ENCODE data around the gene MEF2A.
"Not testable (repeated sequence)": the region's sequence is repeated elsewhere in the genome, so short reads cannot be mapped to it uniquely, and the experiment has no call there.

MEF2A gene

DNA sequence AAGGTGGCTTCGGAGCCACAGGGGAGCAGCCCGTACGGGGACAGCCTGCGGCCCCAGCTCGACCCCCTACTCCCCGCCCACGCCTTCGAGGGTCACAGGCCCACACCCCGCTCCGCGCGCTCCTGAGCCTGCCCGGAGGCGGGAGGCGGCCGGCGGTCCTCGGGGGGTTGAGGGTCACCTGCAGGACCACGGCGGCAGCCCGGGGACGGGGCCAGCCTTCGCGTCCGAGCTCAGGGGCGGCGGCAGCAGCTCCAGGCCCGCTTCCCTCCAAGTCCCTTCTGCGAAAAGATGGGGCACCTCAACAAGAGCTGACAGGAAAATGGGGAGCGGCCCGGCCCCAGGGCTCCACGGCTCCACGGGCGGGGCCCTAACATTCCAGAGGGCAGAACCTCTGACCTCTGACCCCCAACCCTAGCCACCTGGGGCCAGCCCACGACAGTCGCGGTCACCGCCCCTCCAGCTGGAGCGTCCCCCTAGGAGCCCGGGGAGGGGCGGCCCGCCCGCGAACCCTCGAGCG lies 167.0 kb downstream of the MEF2A start:
- peak overlapping the region; percentile 77 for H3K9ac ChIP-seq (ENCODE audit: low read depth, low read length)
- H3K9me3 ChIP-seq (ENCODE audit: insufficient read depth, low read length, severe bottlenecking), result no peaks in the 10 kb centered on the region
- no peaks in the 10 kb centered on the region for H4K20me1 ChIP-seq (ENCODE audit: insufficient read depth, low read length)
- peak overlapping the region; percentile 94 for H3K4me2 ChIP-seq (ENCODE audit: insufficient read depth, low read length)
- H3K27me3 ChIP-seq (ENCODE audit: insufficient read depth, low read length, poor library complexity), result no peaks in the 10 kb centered on the region
- TF ChIP-seq, protein P1, sequence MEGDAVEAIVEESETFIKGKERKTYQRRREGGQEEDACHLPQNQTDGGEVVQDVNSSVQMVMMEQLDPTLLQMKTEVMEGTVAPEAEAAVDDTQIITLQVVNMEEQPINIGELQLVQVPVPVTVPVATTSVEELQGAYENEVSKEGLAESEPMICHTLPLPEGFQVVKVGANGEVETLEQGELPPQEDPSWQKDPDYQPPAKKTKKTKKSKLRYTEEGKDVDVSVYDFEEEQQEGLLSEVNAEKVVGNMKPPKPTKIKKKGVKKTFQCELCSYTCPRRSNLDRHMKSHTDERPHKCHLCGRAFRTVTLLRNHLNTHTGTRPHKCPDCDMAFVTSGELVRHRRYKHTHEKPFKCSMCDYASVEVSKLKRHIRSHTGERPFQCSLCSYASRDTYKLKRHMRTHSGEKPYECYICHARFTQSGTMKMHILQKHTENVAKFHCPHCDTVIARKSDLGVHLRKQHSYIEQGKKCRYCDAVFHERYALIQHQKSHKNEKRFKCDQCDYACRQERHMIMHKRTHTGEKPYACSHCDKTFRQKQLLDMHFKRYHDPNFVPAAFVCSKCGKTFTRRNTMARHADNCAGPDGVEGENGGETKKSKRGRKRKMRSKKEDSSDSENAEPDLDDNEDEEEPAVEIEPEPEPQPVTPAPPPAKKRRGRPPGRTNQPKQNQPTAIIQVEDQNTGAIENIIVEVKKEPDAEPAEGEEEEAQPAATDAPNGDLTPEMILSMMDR (IDR thresholded peaks at IDR 0.05; ENCODE audit: borderline replicate concordance, extremely low read depth, low read length, poor library complexity, severe bottlenecking), result no peak
- no peak for TF ChIP-seq EZH2 (IDR thresholded peaks at IDR 0.05; ENCODE audit: borderline replicate concordance, low read depth, low read length, severe bottlenecking)
- H2AFZ ChIP-seq (ENCODE audit: low read depth, low read length), result peak overlapping the region; percentile 76
- H3K4me1 ChIP-seq (ENCODE audit: insufficient read depth, low read length), result peaks cover 25% of the 10 kb centered on the region
- peaks cover 20% of the 10 kb centered on the region for H3K36me3 ChIP-seq (ENCODE audit: insufficient read depth, low read length)
- H3K79me2 ChIP-seq (ENCODE audit: insufficient read depth, low read length), result peaks cover 17% of the 10 kb centered on the region
- peak overlapping the region; percentile 64 to 80; a peak in 3 of 4 replicates for H3K4me3 ChIP-seq (ENCODE audit: low read depth in 1 of 2, low read length in 2 of 2)
- ATAC-seq (ENCODE audit: insufficient read depth, low read depth) (peak; percentile 43; the same call in 2 of the 3 replicates), DNase-seq (no peak)
- H3K27ac ChIP-seq (ENCODE audit: low read length), result peak overlapping the region; percentile 71

DNA sequence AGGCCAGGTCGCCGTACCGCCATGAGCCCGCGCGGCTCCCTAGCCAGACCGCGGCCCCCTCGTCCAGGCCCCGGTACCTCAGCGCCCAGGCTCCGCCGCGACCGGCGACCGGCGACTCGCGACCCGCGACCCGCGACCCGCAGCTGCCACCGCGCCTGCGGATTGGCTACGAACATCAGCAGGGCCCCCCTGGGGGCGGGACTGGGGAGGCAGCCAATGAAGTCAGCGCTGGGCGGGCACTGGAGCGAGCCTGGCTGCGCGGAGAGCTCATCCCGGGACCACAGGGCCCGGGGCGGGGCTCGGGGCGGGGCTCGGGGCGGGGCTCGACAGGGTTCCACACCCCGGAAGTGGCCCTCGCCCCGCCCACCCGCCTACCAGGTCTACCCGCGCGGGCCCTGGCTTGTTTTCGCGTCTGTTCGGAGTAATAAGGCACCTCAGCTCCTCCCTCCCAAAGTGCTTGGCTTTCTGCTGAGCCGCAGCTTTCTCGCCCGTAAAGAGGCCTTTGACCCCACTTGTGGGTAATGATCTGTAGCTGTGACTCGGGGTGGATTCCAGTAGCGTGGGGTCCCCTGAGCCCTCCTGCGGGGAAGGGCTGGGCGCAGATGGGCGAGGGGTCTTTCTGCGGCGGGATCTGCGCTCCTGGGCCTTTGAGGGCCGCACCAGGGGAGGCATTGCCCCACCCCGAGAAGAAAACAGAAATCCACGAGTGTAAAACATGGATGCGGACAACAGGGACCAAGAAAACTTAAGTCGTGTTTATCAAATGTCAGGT lies 167.7 kb downstream of the MEF2A start, which contains the start of gene LYSMD4:
Gene LYSMD4, minus strand, starts transcription at position 170 of the 772 bp plus-strand sequence. CDS start 1,438 bp downstream, outside the sequence.
- Histone ChIP-seq H3K79me2 (ENCODE audit: insufficient read depth, low read length) (peaks cover 17% of the 10 kb centered on the region), H3K9me3 (ENCODE audit: insufficient read depth, low read length, severe bottlenecking) (no peaks in the 10 kb centered on the region), H3K4me1 (ENCODE audit: insufficient read depth, low read length) (peaks cover 25% of the 10 kb centered on the region), H4K20me1 (ENCODE audit: insufficient read depth, low read length) (no peaks in the 10 kb centered on the region), H3K4me2 (ENCODE audit: insufficient read depth, low read length) (peak within 1 kb of the TSS; percentile 94), H3K36me3 (ENCODE audit: insufficient read depth, low read length) (peaks cover 15% of the 10 kb centered on the region), H2AFZ (ENCODE audit: low read depth, low read length) (peak within 1 kb of the TSS; percentile 100), H3K4me3 (ENCODE audit: low read depth in 1 of 2, low read length in 2 of 2) (peak within 1 kb of the TSS; percentile 64 to 80; a peak in 3 of 4 replicates), H3K9ac (ENCODE audit: low read depth, low read length) (peak within 1 kb of the TSS; percentile 77), H3K27me3 (ENCODE audit: insufficient read depth, low read length, poor library complexity) (no peaks in the 10 kb centered on the region), H3K27ac (ENCODE audit: low read length) (peak within 1 kb of the TSS; percentile 95)
- ATAC-seq (ENCODE audit: insufficient read depth, low read depth) (peak; percentile 98), DNase-seq (peak; percentile 97)
- TF ChIP-seq, protein P1 (IDR thresholded peaks at IDR 0.05; ENCODE audit: borderline replicate concordance, extremely low read depth, low read length, poor library complexity, severe bottlenecking), result no peak
- TF ChIP-seq EZH2 (IDR thresholded peaks at IDR 0.05; ENCODE audit: borderline replicate concordance, low read depth, low read length, severe bottlenecking), result no peak

DNA sequence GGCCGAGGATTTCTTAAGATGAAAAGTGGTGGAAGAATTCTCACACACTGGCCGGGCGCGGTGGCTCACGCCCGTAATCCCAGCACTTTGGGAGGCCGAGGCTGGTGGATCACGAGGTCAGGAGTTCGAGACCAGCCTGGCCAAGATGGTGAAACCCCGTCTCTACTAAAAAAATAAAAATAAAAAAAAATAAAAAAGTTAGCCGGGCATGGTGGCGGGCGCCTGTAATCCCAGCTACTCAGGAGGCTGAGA lies 168.2 kb downstream of the MEF2A start:
- not testable (repeated sequence) for H4K20me1 ChIP-seq (ENCODE audit: insufficient read depth, low read length); ATAC-seq (ENCODE audit: insufficient read depth, low read depth); H3K36me3 ChIP-seq (ENCODE audit: insufficient read depth, low read length); H3K9me3 ChIP-seq (ENCODE audit: insufficient read depth, low read length, severe bottlenecking); DNase-seq; H3K27me3 ChIP-seq (ENCODE audit: insufficient read depth, low read length, poor library complexity)
- Histone ChIP-seq H3K9ac (ENCODE audit: low read depth, low read length) (peak overlapping the region; percentile 77), H3K4me3 (ENCODE audit: low read depth in 1 of 2, low read length in 2 of 2) (peak overlapping the region in 1 of 2 experiments; percentile 66; a peak in 3 of 4 replicates), H2AFZ (ENCODE audit: low read depth, low read length) (peak overlapping the region; percentile 100), H3K79me2 (ENCODE audit: insufficient read depth, low read length) (peaks cover 17% of the 10 kb centered on the region), H3K4me2 (ENCODE audit: insufficient read depth, low read length) (peak overlapping the region; percentile 94), H3K4me1 (ENCODE audit: insufficient read depth, low read length) (peaks cover 25% of the 10 kb centered on the region), H3K27ac (ENCODE audit: low read length) (peak overlapping the region; percentile 95)

DNA sequence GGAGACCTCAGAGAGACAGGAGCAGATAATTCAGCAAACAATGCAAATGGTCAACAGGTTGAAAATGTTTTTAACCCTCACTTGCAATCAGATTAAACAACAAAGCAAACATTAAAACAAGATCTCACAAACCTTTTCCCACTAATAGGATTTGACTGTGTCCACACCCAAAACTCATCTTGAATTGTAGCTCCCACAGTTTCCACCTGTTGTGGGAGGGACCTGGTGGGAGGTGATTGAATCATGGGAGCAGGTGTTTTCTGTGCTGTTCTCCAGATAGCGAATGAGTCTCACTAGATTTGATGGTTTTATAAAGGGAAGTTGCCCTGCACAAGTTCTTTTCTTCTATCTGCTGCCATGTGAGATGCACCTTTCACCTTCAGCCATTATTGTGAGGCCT lies 168.8 kb downstream of the MEF2A start:
- DNase-seq (no peak), ATAC-seq (ENCODE audit: insufficient read depth, low read depth) (no peak)
- Histone ChIP-seq H3K79me2 (ENCODE audit: insufficient read depth, low read length) (peaks cover 17% of the 10 kb centered on the region), H3K4me1 (ENCODE audit: insufficient read depth, low read length) (peaks cover 25% of the 10 kb centered on the region), H3K27me3 (ENCODE audit: insufficient read depth, low read length, poor library complexity) (no peaks in the 10 kb centered on the region), H3K9ac (ENCODE audit: low read depth, low read length) (no peak overlapping the region), H4K20me1 (ENCODE audit: insufficient read depth, low read length) (no peaks in the 10 kb centered on the region), H3K36me3 (ENCODE audit: insufficient read depth, low read length) (peaks cover 4% of the 10 kb centered on the region; the same call in 1 of the 2 replicates), H3K4me3 (ENCODE audit: low read depth in 1 of 2, low read length in 2 of 2) (no peak overlapping the region), H3K4me2 (ENCODE audit: insufficient read depth, low read length) (no peak overlapping the region), H2AFZ (ENCODE audit: low read depth, low read length) (peak overlapping the region; percentile 34; the same call in 1 of the 2 replicates), H3K9me3 (ENCODE audit: insufficient read depth, low read length, severe bottlenecking) (no peaks in the 10 kb centered on the region), H3K27ac (ENCODE audit: low read length) (no peak overlapping the region)
- TF ChIP-seq, protein P1 (IDR thresholded peaks at IDR 0.05; ENCODE audit: borderline replicate concordance, extremely low read depth, low read length, poor library complexity, severe bottlenecking), result no peak
- TF ChIP-seq EZH2 (IDR thresholded peaks at IDR 0.05; ENCODE audit: borderline replicate concordance, low read depth, low read length, severe bottlenecking), result no peak
